GM12892 (cell line): Measurements from ENCODE around the gene DUS1L.

Source experiments
- DNase-seq: peaks from one replicate; pipeline ENCODE4 v3.0.0; 2011; ENCODE audit not compliant: insufficient read length
- FAIRE-seq: peaks from 2 replicates; lab custom pipeline; 2011; peaks lifted over from hg19 to GRCh38; lab: Jason Lieb, UNC
- POLR2A ChIP-seq: IDR thresholded peaks from 2 replicates; pipeline ENCODE4 v1.6.1; 2011; ENCODE audit warnings: low read depth, low read length, control low read depth
- POLR2AphosphoS5 ChIP-seq: IDR thresholded peaks from 2 replicates; pipeline ENCODE4 v1.6.1; 2011; ENCODE audit warnings: low read depth, low read length, control low read depth
- TAF1 ChIP-seq: IDR thresholded peaks from 2 replicates; pipeline ENCODE4 v1.6.1; 2011; ENCODE audit warnings: low read depth, mild to moderate bottlenecking, control low read depth, low read length, borderline replicate concordance

DUS1L gene

DNA sequence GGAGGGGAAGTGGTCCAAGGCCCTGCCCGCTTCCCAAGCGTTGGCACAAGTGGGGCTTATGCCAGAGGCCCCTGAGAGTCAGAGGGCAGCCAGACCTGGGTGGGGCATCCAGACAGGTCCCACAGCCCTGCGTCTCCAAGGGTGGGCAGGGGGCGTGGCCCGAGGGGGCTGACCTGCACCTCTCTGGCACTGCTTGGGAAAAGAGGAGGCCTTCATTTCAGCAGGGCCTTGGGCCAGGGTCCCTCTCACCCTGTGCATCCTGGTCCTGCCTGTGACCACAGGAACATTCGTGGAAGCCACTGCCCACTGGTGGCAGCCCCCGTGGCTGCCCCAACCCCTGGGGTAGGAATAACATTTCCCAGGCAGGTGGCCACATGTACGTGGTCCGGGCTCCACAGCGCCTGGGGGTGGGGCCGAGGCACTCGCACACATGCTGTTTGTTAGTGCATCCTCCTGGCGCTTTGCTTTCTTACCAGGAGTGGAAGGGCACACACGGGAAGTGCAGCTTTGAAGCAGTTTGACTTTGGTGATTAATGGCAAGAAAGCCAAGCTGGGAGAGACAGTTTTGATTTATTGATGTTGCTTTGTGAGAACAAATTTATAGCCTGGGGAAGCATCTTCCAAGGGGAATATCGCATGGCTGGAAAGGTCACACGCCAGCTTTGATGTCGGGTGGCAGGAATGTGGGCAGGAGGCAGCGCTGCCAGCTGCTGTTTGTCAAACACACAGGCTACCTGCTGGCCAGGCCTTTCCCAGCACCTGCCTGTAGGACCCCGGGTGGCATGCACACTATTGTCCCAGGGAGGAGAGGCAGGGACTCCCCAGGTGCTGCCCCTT is 47.2 kb downstream of the DUS1L start:
- TF ChIP-seq TAF1 (no peak), POLR2A (no peak), POLR2AphosphoS5 (no peak)
- DNase-seq (no peak), FAIRE-seq (no peak)

DNA sequence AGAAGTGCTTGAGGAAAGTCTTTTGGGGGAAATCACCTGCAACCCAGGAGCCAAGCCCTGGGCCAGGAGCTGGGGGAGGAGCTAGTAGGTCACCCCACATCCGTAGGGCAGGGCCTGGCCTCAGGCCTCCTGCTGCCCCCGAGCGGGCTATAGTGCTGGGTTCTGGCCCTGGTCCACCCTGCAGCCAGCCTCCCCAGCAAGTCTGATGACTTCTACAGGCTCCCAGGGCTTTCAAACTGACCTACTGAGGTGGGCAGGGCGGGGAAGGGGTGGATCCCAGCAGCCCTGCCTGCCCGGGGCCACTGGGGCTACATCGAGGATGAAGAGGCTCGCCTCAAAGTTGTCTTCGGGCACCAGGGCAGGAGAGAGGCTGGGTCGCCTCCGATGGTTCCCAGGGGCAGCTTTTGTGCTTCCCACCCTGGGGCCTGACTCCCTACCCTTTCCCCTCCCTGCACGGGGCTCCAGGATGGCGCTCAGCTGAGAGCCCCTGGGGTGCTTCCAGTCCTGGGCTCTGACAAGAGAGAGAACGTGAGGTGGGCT is 47.9 kb downstream of the DUS1L start:
- FAIRE-seq (no peak), DNase-seq (no peak)
- TF ChIP-seq POLR2A (no peak), TAF1 (no peak), POLR2AphosphoS5 (no peak; the same call in 1 of the 2 replicates)

DNA sequence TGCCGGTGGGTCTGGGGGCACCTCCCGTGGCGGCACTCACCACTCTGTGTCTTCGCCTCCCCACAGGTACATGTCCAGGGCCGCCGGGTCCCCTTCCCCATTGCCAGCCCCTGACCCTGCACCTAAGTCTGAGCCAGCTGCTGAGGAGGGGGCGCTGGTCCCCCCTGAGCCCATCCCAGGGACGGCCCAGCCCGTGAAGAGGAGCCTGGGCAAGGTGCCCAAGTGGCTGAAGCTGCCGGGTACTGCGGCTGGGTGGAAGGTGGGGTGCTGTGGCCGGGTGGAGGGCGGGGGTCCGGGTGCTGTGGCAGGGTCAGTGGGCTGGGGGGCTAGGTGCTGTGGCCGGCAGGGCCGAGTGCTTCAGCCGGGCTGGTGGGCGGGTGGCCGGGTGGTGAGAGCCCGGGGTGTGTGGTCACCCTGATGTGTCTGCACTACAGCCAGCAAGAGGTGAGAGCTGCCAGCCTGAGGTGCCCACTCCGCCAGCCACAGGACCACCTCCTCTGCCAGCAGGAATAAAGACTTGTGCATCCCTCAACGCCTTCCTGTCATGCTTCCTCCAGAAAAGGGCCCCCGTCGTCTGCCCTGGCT is 48.6 kb downstream of the DUS1L start:
- DNase-seq (no peak), FAIRE-seq (no peak)
- TF ChIP-seq TAF1 (no peak), POLR2A (no peak), POLR2AphosphoS5 (no peak)

DNA sequence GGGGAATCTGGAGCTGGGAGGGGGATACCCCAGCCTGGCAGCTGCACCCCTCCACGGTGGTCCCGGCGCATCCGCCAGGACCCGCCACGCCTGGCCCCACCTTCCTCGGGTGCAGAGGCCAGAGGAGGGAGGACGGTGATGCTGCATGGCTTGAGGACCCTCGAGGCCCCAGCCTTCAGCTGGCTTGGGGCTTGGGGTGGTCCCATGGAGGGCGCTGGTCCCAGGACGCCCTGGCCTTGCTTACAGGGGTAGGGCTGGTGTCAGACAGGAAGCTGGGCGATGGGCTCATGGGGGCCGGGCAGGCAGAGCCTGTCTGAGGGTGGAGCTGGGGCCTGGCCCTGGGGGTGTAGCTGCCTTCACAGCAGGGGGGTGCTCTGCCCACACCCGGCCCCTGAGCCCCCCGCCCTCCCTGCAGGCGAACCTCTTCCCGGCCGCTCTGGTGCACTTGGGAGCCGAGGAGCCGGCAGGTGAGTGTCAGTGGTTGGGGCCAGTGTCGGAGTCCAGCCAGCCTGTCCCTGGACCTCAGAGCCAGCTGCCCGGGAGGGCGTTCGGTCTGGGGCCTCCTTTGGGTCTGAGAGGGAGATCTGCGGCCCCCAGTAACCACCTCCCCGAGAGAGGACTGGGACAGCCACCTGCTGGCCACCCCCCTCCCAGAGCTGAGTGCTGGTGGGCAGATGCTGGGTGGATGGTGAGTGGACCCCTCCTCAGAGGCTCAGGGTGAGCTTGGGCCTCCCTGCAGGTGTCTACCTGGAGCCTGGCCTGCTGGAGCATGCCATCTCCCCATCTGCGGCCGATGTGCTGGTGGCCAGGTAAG is 49.3 kb downstream of the DUS1L start:
- FAIRE-seq (no peak), DNase-seq (no peak)
- TF ChIP-seq POLR2A (no peak), POLR2AphosphoS5 (no peak), TAF1 (no peak)

DNA sequence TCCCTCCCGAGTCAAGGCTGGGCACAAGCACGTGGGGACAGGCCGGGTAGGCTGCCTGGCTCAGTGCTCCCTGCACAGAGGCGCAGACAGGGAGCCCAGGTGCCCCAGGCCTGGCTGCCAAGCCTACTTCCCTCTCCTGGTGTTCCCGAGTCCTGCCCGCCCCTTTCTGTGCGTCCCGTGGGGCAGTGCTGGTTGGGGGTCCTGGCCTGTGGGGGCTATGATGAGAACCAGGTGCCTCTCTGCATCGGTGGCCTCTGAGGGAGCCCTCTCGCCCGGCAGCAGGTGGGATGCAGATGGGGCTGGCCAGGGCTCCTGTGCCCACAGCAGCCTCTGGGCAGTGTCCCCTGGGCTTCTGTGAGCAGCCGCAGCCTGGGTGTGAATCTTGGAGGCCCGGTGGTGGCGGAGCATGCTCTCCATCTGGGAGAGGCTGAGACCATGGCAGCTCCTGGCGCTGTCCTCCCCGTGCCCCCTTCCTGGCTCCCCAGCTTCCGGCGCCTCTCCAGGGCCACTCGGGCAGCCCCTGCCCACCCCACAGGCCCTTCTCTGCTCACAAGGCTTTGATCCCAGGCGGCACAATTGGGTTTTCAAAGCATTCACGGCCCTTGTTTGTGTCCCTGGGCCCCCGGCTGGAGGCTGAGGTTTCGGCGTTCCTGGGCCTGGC is 50.2 kb downstream of the DUS1L start:
- DNase-seq = no peak
- TF ChIP-seq POLR2A (no peak), POLR2AphosphoS5 (no peak), TAF1 (no peak)
- FAIRE-seq = no peak

DNA sequence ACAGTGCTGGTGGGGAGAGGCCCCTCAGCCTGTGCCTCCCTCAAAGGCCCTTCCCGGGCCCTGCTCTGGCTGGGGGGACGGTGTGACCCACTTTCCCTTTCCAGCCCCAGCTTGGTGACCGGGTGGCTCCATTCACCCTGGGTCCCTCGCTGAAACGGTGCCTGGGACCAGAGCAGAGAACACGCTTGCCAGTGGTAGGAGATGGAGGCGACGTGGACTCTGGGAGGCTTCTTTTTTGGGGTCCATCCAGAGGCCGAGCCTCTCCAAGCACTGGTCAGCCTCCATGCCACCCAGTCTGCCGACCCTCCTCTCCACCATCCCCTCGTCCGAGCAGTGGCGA is 50.7 kb downstream of the DUS1L start:
- TF ChIP-seq POLR2AphosphoS5 = no peak
- no peak for TF ChIP-seq TAF1
- no peak for TF ChIP-seq POLR2A
- DNase-seq (no peak), FAIRE-seq (no peak)

DNA sequence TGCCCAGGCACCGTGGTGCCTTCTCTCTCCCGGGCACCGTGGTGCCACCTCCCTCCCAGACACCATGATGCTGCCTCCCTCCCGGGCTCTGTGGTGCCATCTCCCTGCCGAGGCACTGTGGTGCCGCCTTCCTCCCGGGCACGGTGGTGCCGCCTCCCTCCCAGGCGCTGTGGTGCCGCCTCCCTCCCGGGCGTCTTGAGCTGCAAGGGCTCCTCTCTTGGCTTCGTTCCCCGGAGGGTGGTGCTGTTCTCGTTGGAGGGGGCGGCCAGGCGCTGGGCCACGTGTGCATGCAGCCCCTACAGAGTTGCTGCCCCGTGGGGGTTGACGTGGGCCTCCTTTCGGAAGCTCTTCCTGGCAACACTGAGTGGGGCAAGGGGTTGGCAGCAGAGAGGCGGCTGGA is 51.2 kb downstream of the DUS1L start:
- DNase-seq (no peak), FAIRE-seq (no peak)
- no peak for TF ChIP-seq POLR2A

DNA sequence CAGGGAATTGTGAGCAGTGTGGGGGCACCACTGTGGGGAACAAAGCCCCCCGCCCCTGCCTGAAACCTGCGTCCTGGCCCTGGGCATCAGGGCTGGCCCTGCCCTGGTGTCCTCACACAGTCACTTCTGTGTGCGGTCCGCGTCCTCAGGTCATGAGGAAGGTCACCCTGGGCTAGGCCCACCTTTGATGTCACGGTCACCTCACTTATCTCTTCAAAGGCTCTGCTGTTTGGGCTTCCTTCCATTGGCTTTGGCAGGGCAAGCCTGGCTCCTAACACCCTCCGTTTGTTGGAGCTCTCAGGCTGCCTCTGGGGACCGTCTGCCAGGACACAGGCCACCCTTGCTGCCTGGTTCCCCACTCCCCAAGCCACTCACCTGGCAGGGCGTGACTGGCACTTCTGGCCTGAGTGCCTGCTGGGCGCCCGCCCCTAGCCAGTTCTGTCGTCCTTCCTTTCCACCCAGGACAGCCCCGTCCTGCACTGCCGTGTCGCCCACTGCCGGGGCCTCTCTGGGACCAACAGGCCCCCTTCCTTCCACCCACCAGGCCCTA is 51.8 kb downstream of the DUS1L start:
- FAIRE-seq (no peak), DNase-seq (no peak)
- TF ChIP-seq POLR2AphosphoS5 = no peak
- TF ChIP-seq POLR2A = no peak
- TF ChIP-seq TAF1 = no peak

DNA sequence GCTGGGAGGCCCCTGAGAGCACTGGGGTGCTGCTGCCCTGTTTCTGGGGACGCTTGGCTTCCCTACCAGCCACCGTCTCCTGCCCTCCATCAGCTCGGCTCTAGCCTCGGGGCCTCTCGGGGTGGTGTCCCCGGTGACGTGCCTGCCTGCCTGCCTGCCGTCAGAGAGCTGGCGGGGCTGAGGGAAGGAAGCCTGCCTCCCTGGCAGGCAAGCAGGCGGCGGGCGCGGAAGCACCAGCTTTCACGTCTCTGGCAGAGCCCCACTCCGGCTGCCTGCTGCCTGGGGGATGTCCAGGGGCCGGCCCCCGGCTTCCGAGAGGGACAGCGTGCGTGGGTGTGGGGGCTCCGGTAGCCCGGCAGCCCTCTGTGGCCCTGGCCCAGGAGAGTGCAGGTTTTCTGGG is 52.3 kb downstream of the DUS1L start:
- TF ChIP-seq POLR2AphosphoS5 = no peak
- no peak for TF ChIP-seq POLR2A
- no peak for TF ChIP-seq TAF1
- FAIRE-seq = no peak
- DNase-seq = no peak

DNA sequence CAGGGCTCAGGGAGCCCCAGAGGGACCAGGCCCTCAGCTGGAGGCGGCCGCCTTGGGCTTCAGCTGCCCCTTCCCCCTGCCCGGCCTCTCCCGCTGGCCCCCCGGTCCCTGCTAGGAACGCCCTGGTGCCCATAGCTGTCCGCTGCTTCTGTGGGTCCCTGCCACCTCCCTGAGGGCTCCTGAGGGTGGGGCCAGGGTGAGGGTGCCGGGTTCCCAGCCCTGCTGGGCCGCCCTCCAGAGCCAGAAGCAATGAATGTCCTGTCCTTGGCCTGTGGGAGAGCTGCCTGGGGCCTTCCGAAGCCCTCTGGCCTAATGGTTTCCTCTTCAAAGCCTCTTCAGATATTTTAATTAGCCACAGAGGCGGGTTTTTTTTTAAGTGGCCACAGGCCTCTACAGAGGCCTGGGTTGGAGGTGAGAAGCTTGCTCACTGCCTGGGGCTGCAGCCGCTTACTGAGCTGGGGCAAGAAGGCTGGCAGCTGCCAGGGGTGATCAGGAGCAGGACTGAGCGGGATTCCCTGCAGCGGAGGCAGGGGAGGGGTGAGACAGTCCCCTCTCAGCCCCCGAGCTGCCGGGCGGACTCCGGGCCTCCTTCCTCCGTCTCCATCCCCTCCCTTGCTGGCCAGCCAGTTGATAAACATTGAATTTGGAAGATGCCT is 52.8 kb downstream of the DUS1L start:
- FAIRE-seq (no peak), DNase-seq (no peak)
- no peak for TF ChIP-seq POLR2AphosphoS5
- TF ChIP-seq TAF1 = no peak
- no peak for TF ChIP-seq POLR2A

DNA sequence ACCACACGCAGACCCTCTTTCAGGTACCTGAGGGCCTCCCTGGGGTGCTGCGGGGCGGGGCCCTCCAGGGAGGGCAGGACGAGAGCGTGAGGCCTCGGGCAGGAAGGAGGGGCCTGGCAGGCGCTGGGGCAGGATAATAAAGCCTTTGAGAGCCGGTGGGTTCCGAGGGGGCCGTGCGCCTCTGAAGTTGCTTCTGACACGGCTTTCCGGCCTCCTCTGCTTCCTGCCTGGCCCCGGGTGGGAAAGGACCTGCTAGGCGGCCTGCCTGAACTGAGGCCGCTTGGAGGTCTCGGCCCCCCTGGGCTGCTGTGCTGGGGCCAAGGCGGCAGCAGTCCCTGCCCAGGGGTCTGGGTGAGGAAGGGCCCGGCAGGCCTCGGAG is 53.4 kb downstream of the DUS1L start:
- TF ChIP-seq TAF1 (no peak), POLR2A (no peak), POLR2AphosphoS5 (no peak)
- no peak for FAIRE-seq
- no peak for DNase-seq
